ENCODE results near the gene PLA2R1.
A peak's percentile ranks its signal among the peaks of the same experiment; 100 is the strongest.

Gene PLA2R1

DNA sequence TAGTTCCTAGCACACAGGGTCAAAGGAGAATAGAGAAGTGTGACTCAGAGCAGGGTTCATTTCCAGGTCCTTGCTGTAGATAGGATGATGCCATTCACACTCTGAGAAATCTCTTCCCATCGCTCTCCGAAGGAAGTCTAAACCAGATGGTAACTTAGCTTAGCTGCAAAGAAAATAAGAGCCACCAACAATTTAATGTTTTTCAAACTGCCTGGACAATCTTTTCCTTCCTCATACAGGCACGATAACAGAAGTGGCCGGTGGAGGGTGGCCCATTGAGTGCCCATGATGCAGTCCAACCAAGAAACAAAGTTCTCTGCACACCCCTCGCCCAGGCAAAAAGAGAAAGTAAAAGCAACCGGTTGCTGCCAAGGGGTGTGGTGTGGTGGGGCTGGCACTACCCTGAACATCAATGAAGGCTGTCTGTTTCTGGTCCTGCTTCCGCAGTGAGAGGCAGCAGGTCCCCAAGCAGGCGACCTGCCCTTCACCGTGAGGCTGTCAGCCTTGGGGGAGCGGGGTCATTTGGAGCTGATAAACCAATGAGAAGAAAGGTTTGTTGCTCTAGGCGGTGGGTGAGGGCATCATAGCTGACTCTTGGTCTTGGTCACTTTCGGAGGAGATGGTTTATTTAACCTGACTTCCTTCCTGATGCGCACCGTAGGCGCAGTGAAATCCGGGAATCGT lies 158.8 kb downstream of the PLA2R1 start:
- H2AK5ac ChIP-seq (ENCODE audit: low read length, severe bottlenecking): no peak overlapping the region
- no peak overlapping the region for H3K23ac ChIP-seq (ENCODE audit: low read length in 2 of 2)
- H3K4me1 ChIP-seq (ENCODE audit: control insufficient read depth, insufficient read depth, low read depth, low read length): peaks cover 15% of the 10 kb centered on the region
- H2BK120ac ChIP-seq (ENCODE audit: low read depth, low read length): no peak overlapping the region
- H3K27me3 ChIP-seq (ENCODE audit: control insufficient read depth in 1 of 2, insufficient read depth in 1 of 2, low read length in 2 of 2): peaks cover 10 to 23% of the 10 kb centered on the region in 2 experiments
- peak overlapping the region; percentile 37 for H3K9ac ChIP-seq (ENCODE audit: low read length)
- H4K91ac ChIP-seq (ENCODE audit: low read length): no peak overlapping the region
- WGBS: 52% methylated on average over 17 of the region's 17 CpGs
- H3K18ac ChIP-seq (ENCODE audit: low read depth in 1 of 2, low read length in 2 of 2): no peak overlapping the region
- no peak overlapping the region for H4K8ac ChIP-seq (ENCODE audit: low read length)
- H2BK15ac ChIP-seq (ENCODE audit: low read depth, poor library complexity, severe bottlenecking): no peak overlapping the region
- no peaks in the 10 kb centered on the region for H3K36me3 ChIP-seq (ENCODE audit: control insufficient read depth in 1 of 2, insufficient read depth in 2 of 2, low read depth in 1 of 2, low read length in 2 of 2)
- H2BK5ac ChIP-seq (ENCODE audit: low read depth, low read length, poor library complexity, severe bottlenecking): no peak overlapping the region
- no peak overlapping the region for H2AFZ ChIP-seq (ENCODE audit: low read depth, low read length)
- peak overlapping the region in 1 of 2 experiments; percentile 65 for H3K4me3 ChIP-seq (ENCODE audit: insufficient read depth in 1 of 2, low read depth in 1 of 2, low read length in 2 of 2)
- no peaks in the 10 kb centered on the region for H3K79me1 ChIP-seq (replicated peaks; ENCODE audit: low read length, poor library complexity, severe bottlenecking)
- H3K4ac ChIP-seq (ENCODE audit: low read depth in 1 of 2, low read length in 2 of 2): no peak overlapping the region
- H3K4me2 ChIP-seq (ENCODE audit: low read length, poor library complexity, severe bottlenecking): no peak overlapping the region
- H3K27ac ChIP-seq (ENCODE audit: low read length, poor library complexity, severe bottlenecking): no peak overlapping the region
- DNase-seq: no peak
- no peak overlapping the region for H2BK12ac ChIP-seq (ENCODE audit: low read length in 2 of 2)
- no peaks in the 10 kb centered on the region for H3K9me3 ChIP-seq (ENCODE audit: control insufficient read depth, low read length)
- no peak overlapping the region for H3K14ac ChIP-seq (ENCODE audit: low read length in 2 of 2)

DNA sequence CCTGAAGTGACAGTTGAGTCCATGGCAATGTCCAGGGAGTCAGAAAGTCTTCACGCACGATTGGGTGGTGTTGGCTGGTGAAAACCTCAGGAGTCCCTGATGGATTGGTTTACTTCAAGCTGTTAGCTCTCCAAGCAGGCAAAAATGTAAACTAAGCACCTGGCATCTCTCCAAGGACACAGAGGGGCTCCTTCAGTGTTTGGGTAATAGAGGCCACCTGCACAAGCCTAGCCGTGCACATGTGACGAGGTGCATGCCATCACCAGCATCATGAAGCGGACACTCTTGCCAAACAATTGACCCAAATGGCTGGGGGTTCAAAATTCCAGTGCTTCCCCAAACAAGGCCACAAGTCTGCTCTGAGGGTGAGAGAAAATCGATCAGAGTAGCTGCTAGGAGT lies 159.7 kb downstream of the PLA2R1 start:
- H3K27ac ChIP-seq (ENCODE audit: low read length, poor library complexity, severe bottlenecking): no peak overlapping the region
- no peaks in the 10 kb centered on the region for H3K36me3 ChIP-seq (ENCODE audit: control insufficient read depth in 1 of 2, insufficient read depth in 2 of 2, low read depth in 1 of 2, low read length in 2 of 2)
- H3K27me3 ChIP-seq (ENCODE audit: control insufficient read depth in 1 of 2, insufficient read depth in 1 of 2, low read length in 2 of 2): peaks cover 10 to 23% of the 10 kb centered on the region in 2 experiments
- H3K18ac ChIP-seq (ENCODE audit: low read depth in 1 of 2, low read length in 2 of 2): no peak overlapping the region
- no peaks in the 10 kb centered on the region for H3K9me3 ChIP-seq (ENCODE audit: control insufficient read depth, low read length)
- no peak overlapping the region for H4K91ac ChIP-seq (ENCODE audit: low read length)
- no peak overlapping the region for H2BK5ac ChIP-seq (ENCODE audit: low read depth, low read length, poor library complexity, severe bottlenecking)
- no peak overlapping the region for H3K14ac ChIP-seq (ENCODE audit: low read length in 2 of 2)
- DNase-seq: no peak
- H2BK15ac ChIP-seq (ENCODE audit: low read depth, poor library complexity, severe bottlenecking): no peak overlapping the region
- H3K4me1 ChIP-seq (ENCODE audit: control insufficient read depth, insufficient read depth, low read depth, low read length): peaks cover 15% of the 10 kb centered on the region
- WGBS: 91% methylated on average over 6 of the region's 6 CpGs
- no peak overlapping the region for H3K4me2 ChIP-seq (ENCODE audit: low read length, poor library complexity, severe bottlenecking)
- H2AK5ac ChIP-seq (ENCODE audit: low read length, severe bottlenecking): no peak overlapping the region
- no peak overlapping the region for H3K23ac ChIP-seq (ENCODE audit: low read length in 2 of 2)
- no peak overlapping the region for H4K8ac ChIP-seq (ENCODE audit: low read length)
- H2BK12ac ChIP-seq (ENCODE audit: low read length in 2 of 2): no peak overlapping the region
- H3K4me3 ChIP-seq (ENCODE audit: insufficient read depth in 1 of 2, low read depth in 1 of 2, low read length in 2 of 2): no peak overlapping the region
- H2AFZ ChIP-seq (ENCODE audit: low read depth, low read length): peak overlapping the region; percentile 10
- no peak overlapping the region for H3K4ac ChIP-seq (ENCODE audit: low read depth in 1 of 2, low read length in 2 of 2)
- H3K79me1 ChIP-seq (replicated peaks; ENCODE audit: low read length, poor library complexity, severe bottlenecking): no peaks in the 10 kb centered on the region
- H2BK120ac ChIP-seq (ENCODE audit: low read depth, low read length): no peak overlapping the region
- H3K9ac ChIP-seq (ENCODE audit: low read length): no peak overlapping the region

GRCh38 chr2:159900343-159900742 lies 162.1 kb downstream of the PLA2R1 start:
- Histone ChIP-seq H4K8ac (ENCODE audit: low read length) (no peak overlapping the region), H3K4me3 (ENCODE audit: insufficient read depth in 1 of 2, low read depth in 1 of 2, low read length in 2 of 2) (no peak overlapping the region)

DNA sequence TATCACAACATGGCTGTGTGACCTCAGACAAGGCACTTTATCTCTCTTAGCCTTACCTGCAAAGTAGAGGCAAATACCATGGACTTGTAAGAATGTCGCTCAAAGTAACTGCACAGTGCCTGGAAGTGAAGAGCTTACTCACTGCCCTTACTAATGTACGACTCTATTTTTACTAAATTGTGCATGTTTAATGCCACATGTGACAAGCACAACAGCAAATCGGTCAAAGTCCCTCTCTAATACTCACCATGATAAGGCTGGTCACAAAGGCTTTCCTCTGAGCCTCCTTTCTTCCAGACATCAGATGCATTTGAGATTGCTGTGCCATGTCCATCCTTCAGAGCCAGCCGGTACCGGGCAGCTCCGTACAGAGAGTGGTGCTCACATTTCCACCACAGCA lies 164.0 kb downstream of the PLA2R1 start:
- H4K8ac ChIP-seq (ENCODE audit: low read length): no peak overlapping the region
- no peak overlapping the region for H3K23ac ChIP-seq (ENCODE audit: low read length in 2 of 2)
- H4K91ac ChIP-seq (ENCODE audit: low read length): no peak overlapping the region
- no peak overlapping the region for H3K4ac ChIP-seq (ENCODE audit: low read depth in 1 of 2, low read length in 2 of 2)
- H3K27me3 ChIP-seq (ENCODE audit: control insufficient read depth in 1 of 2, insufficient read depth in 1 of 2, low read length in 2 of 2): peaks cover 0 to 8% of the 10 kb centered on the region in 2 experiments
- H3K4me2 ChIP-seq (ENCODE audit: low read length, poor library complexity, severe bottlenecking): no peak overlapping the region
- no peak for DNase-seq
- no peaks in the 10 kb centered on the region for H3K9me3 ChIP-seq (ENCODE audit: control insufficient read depth, low read length)
- H2AK5ac ChIP-seq (ENCODE audit: low read length, severe bottlenecking): no peak overlapping the region
- no peak overlapping the region for H3K18ac ChIP-seq (ENCODE audit: low read depth in 1 of 2, low read length in 2 of 2)
- no peak overlapping the region for H2BK120ac ChIP-seq (ENCODE audit: low read depth, low read length)
- no peak overlapping the region for H3K27ac ChIP-seq (ENCODE audit: low read length, poor library complexity, severe bottlenecking)
- H2AFZ ChIP-seq (ENCODE audit: low read depth, low read length): no peak overlapping the region
- H3K14ac ChIP-seq (ENCODE audit: low read length in 2 of 2): no peak overlapping the region
- H3K9ac ChIP-seq (ENCODE audit: low read length): no peak overlapping the region
- no peaks in the 10 kb centered on the region for H3K36me3 ChIP-seq (ENCODE audit: control insufficient read depth in 1 of 2, insufficient read depth in 2 of 2, low read depth in 1 of 2, low read length in 2 of 2)
- H3K79me1 ChIP-seq (replicated peaks; ENCODE audit: low read length, poor library complexity, severe bottlenecking): no peaks in the 10 kb centered on the region
- no peak overlapping the region for H3K4me3 ChIP-seq (ENCODE audit: insufficient read depth in 1 of 2, low read depth in 1 of 2, low read length in 2 of 2)
- no peak overlapping the region for H2BK15ac ChIP-seq (ENCODE audit: low read depth, poor library complexity, severe bottlenecking)
- WGBS: 94% methylated on average over 6 of the region's 6 CpGs
- H2BK12ac ChIP-seq (ENCODE audit: low read length in 2 of 2): no peak overlapping the region
- H3K4me1 ChIP-seq (ENCODE audit: control insufficient read depth, insufficient read depth, low read depth, low read length): peaks cover 5% of the 10 kb centered on the region
- H2BK5ac ChIP-seq (ENCODE audit: low read depth, low read length, poor library complexity, severe bottlenecking): no peak overlapping the region

More at GRCh38 chr2:159900343-159900742, 162.1 kb downstream of the PLA2R1 start:
- H2BK5ac ChIP-seq (ENCODE audit: low read depth, low read length, poor library complexity, severe bottlenecking): no peak overlapping the region
- no CpG with 5 or more reads among the region's 1 CpG for whole genome bisulfite sequencing
- H2AK5ac ChIP-seq (ENCODE audit: low read length, severe bottlenecking): no peak overlapping the region
- H3K4me2 ChIP-seq (ENCODE audit: low read length, poor library complexity, severe bottlenecking): no peak overlapping the region
- no peak overlapping the region for H2BK15ac ChIP-seq (ENCODE audit: low read depth, poor library complexity, severe bottlenecking)
- no peaks in the 10 kb centered on the region for H3K36me3 ChIP-seq (ENCODE audit: control insufficient read depth in 1 of 2, insufficient read depth in 2 of 2, low read depth in 1 of 2, low read length in 2 of 2)
- H3K4ac ChIP-seq (ENCODE audit: low read depth in 1 of 2, low read length in 2 of 2): no peak overlapping the region
- no peak overlapping the region for H2BK12ac ChIP-seq (ENCODE audit: low read length in 2 of 2)
- no peak overlapping the region for H2AFZ ChIP-seq (ENCODE audit: low read depth, low read length)
- no peak overlapping the region for H3K9ac ChIP-seq (ENCODE audit: low read length)
- H3K27ac ChIP-seq (ENCODE audit: low read length, poor library complexity, severe bottlenecking): no peak overlapping the region
- H2BK120ac ChIP-seq (ENCODE audit: low read depth, low read length): no peak overlapping the region
- no peaks in the 10 kb centered on the region for H3K9me3 ChIP-seq (ENCODE audit: control insufficient read depth, low read length)
- peaks cover 15% of the 10 kb centered on the region for H3K4me1 ChIP-seq (ENCODE audit: control insufficient read depth, insufficient read depth, low read depth, low read length)
- no peak for DNase-seq
- no peak overlapping the region for H4K91ac ChIP-seq (ENCODE audit: low read length)
- H3K27me3 ChIP-seq (ENCODE audit: control insufficient read depth in 1 of 2, insufficient read depth in 1 of 2, low read length in 2 of 2): peaks cover 10 to 18% of the 10 kb centered on the region in 2 experiments
- no peak overlapping the region for H3K23ac ChIP-seq (ENCODE audit: low read length in 2 of 2)
- H3K18ac ChIP-seq (ENCODE audit: low read depth in 1 of 2, low read length in 2 of 2): no peak overlapping the region
- no peak overlapping the region for H3K14ac ChIP-seq (ENCODE audit: low read length in 2 of 2)
- H3K79me1 ChIP-seq (replicated peaks; ENCODE audit: low read length, poor library complexity, severe bottlenecking): no peaks in the 10 kb centered on the region
